ENCODE data around the gene PPM1H. TPM values are rescaled to one million over a fixed set of nuclear protein-coding genes. Genes with fewer than 3 reads are reported as not detected.

The PPM1H gene
- total and polyA plus RNA-seq, 2 of the 8 experiments (the other 6 are each of a cell fraction or from before 2014, with no cell fraction given), result 16.4 to 36.1 TPM

DNA sequence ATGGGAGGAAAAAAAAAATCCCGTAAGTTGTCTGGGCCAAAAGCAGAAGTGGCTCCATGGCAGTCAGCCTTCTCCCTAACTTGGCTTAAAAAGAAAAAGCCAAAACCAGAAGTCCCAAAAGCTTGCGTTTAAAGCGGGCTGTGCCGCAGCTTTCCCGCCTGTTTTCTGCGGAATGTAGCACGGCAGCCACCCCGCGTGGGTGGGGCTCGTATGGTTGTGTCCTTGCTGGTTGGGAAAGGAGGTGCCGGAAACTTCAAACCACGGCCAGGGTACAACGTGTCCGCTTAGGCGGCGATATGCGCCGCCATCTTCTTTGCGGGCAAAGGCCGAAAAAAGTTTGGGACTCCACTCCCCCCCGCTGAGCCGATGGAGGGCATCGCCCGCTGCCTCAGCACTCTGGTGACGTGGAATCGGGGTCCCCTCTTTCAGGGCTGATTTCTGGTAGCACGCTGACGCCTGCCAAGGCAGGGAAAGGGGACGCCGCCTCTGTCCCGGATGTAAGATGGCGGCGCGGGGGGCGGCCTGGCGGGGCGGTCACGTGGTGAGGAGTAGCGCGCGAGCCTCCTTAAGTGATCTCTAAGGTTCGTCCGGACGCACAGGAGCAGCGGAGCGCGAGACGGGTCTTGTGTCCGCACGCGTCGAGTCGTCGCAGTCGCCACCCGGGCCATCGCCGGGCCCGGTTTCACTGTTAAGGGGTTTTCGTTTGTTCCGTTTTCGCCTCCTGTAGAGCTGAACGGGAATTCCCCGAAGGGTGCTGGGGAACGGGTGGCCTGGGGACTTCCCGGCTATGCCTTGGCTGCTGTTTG is 332.5 kb downstream of the PPM1H start:
- peak overlapping the region; percentile 85 for H3K4ac ChIP-seq (replicated peaks; ENCODE audit: insufficient read length, low read depth, low read length)
- peaks cover 0 to 37% of the 10 kb centered on the region in 2 experiments; a peak in 3 of 4 replicates for H3K79me2 ChIP-seq (ENCODE audit: control insufficient read depth in 1 of 2, insufficient read depth in 2 of 2, low read length in 2 of 2)
- peak overlapping the region; percentile 96 for H2BK5ac ChIP-seq (ENCODE audit: low read depth, low read length)
- peak overlapping the region; percentile 30 for H2BK120ac ChIP-seq (replicated peaks; ENCODE audit: low read depth, low read length)
- peak overlapping the region; percentile 81 for H4K91ac ChIP-seq (replicated peaks; ENCODE audit: insufficient read length, low read length)
- peak overlapping the region; percentile 84; the same call in 1 of the 2 replicates for H2BK15ac ChIP-seq (ENCODE audit: low read length)
- peak overlapping the region; percentile 96 for H3K18ac ChIP-seq (ENCODE audit: extremely low read depth, low read length)
- WGBS, 2 experiments (ENCODE audit: extremely low coverage in 1 of 2, insufficient coverage in 1 of 2, insufficient read length in 1 of 2, insufficient replicate concordance in 2 of 2, low coverage in 1 of 2, low lambda C conversion rate in 2 of 2, missing lambda C conversion rate in 1 of 2), result 3% methylated on average over 65 of the region's 66 CpGs; no CpG with 5 or more reads in 1 of the 2 experiments
- peak overlapping the region; percentile 100 for H4K8ac ChIP-seq (ENCODE audit: extremely low read depth, insufficient read depth, low read length)
- H3K36me3 ChIP-seq (ENCODE audit: control insufficient read depth in 2 of 4, insufficient read depth in 4 of 4, low read length in 3 of 4), result no peaks in the 10 kb centered on the region
- peaks cover 4 to 6% of the 10 kb centered on the region in 2 experiments for H4K20me1 ChIP-seq (replicated peaks in 1 of 2; ENCODE audit: control insufficient read depth in 1 of 2, insufficient read depth in 2 of 2, low read length in 2 of 2)
- peak overlapping the region; percentile 72 to 79 (median 73) for H3K4me3 ChIP-seq (ENCODE audit: extremely low read depth in 1 of 4, insufficient read depth in 2 of 4, low read depth in 3 of 4, low read length in 4 of 4)
- peak overlapping the region; percentile 35 for H3K14ac ChIP-seq (ENCODE audit: insufficient read length)
- H2BK12ac ChIP-seq (ENCODE audit: low read depth, low read length), result peak overlapping the region; percentile 92
- ChIA-PET CTCF (ENCODE audit: partially characterized antibody) (interaction anchor here (0.8 to 2.9 kb wide), 16 partner anchors 8 to 211 kb away, joined by 3 to 17 read pairs (median 3); no protein-coding TSS in a partner anchor), POLR2A (ENCODE audit: partially characterized antibody) (interaction anchor here (0.5 to 3.5 kb wide), 32 partner anchors 9 to 393 kb away, joined by 3 to 27 read pairs (median 4); no protein-coding TSS in a partner anchor)
- no peak overlapping the region for H2BK20ac ChIP-seq (ENCODE audit: low read length)
- peak overlapping the region; percentile 75 to 97 (median 92) for H3K9ac ChIP-seq (replicated peaks in 1 of 4; ENCODE audit: extremely low read depth in 1 of 4, low read depth in 3 of 4, low read length in 3 of 4)
- H3K9me3 ChIP-seq (ENCODE audit: insufficient read depth in 2 of 2, low read depth in 1 of 2, low read length in 1 of 2), result no peaks in the 10 kb centered on the region
- FAIRE-seq (no peak), DNase-seq (ENCODE audit: low read depth in 1 of 2, low spot score in 2 of 2) (peak; percentile 79 to 93)
- H3K4me2 ChIP-seq (ENCODE audit: insufficient read depth in 1 of 2, low read depth in 2 of 2, low read length in 2 of 2), result peak overlapping the region; percentile 66 to 80
- H3K79me1 ChIP-seq (ENCODE audit: low read depth, low read length), result no peaks in the 10 kb centered on the region
- no peak overlapping the region for H2AK5ac ChIP-seq (ENCODE audit: low read depth, low read length)
- peak overlapping the region; percentile 99 for H3K27ac ChIP-seq (ENCODE audit: low read depth, low read length)
- H3K23ac ChIP-seq (ENCODE audit: insufficient read length), result no peak overlapping the region
- peaks cover 0 to 6% (median 4%) of the 10 kb centered on the region in 4 experiments; a peak in 5 of 7 replicates for H3K4me1 ChIP-seq (replicated peaks in 1 of 4; ENCODE audit: control insufficient read depth in 3 of 4, insufficient read depth in 4 of 4, low read length in 3 of 4)
- no peaks in the 10 kb centered on the region for H3K27me3 ChIP-seq (replicated peaks in 1 of 4; ENCODE audit: control insufficient read depth in 3 of 4, extremely low read depth in 1 of 4, insufficient read depth in 3 of 4, low read length in 3 of 4)
- H4K5ac ChIP-seq (ENCODE audit: insufficient read length, low read depth, low read length), result peak overlapping the region; percentile 99
- H2AFZ ChIP-seq (ENCODE audit: low read length), result peak overlapping the region; percentile 89; the same call in 1 of the 2 replicates
- peak overlapping the region; percentile 97 for H3K56ac ChIP-seq (replicated peaks; ENCODE audit: insufficient read length, low read depth, low read length)
- no peaks in the 10 kb centered on the region for H3K23me2 ChIP-seq (ENCODE audit: low read depth, low read length)
- TF ChIP-seq EP300 (IDR thresholded peaks at IDR 0.05; ENCODE audit: borderline replicate concordance in 1 of 2, low read depth in 2 of 2, low read length in 2 of 2) (peak in 1 of 2 experiments; percentile 7; a peak in 1 of 3 replicates), BACH1 (IDR thresholded peaks at IDR 0.05; ENCODE audit: low read length) (peak; percentile 12; the same call in 1 of the 2 replicates), RNF2 (IDR thresholded peaks at IDR 0.05; ENCODE audit: borderline replicate concordance, low read depth, low read length, missing control alignments, poor library complexity, severe bottlenecking) (no peak), TEAD4 (IDR thresholded peaks at IDR 0.05; ENCODE audit: low read depth, low read length) (peak; percentile 76), RBBP5 (IDR thresholded peaks at IDR 0.05; ENCODE audit: borderline replicate concordance, low read depth, low read length) (peak; percentile 89; the same call in 1 of the 2 replicates), POLR2AphosphoS5 (IDR thresholded peaks at IDR 0.05; ENCODE audit: low read depth, low read length) (peak; percentile 92), KDM5A (IDR thresholded peaks at IDR 0.05; ENCODE audit: low read length) (no peak), NANOG (IDR thresholded peaks at IDR 0.05; ENCODE audit: insufficient read depth, low read depth, low read length, poor library complexity, severe bottlenecking) (peak; percentile 42)
